NOMO-1 treated with dmso at 0.1 percent for 144 hours (cell line): Measurements from ENCODE around the gene RAP2A.

ENCODE experiments used
- DNase-seq: peaks from one replicate; lab custom pipeline; 2025; ENCODE audit not compliant: unreplicated experiment; lab: John Stamatoyannopoulos, UW

RAP2A gene

GRCh38 chr13:97446448-97446847 is 12.5 kb downstream of the RAP2A start:
- no peak for DNase-seq

DNA sequence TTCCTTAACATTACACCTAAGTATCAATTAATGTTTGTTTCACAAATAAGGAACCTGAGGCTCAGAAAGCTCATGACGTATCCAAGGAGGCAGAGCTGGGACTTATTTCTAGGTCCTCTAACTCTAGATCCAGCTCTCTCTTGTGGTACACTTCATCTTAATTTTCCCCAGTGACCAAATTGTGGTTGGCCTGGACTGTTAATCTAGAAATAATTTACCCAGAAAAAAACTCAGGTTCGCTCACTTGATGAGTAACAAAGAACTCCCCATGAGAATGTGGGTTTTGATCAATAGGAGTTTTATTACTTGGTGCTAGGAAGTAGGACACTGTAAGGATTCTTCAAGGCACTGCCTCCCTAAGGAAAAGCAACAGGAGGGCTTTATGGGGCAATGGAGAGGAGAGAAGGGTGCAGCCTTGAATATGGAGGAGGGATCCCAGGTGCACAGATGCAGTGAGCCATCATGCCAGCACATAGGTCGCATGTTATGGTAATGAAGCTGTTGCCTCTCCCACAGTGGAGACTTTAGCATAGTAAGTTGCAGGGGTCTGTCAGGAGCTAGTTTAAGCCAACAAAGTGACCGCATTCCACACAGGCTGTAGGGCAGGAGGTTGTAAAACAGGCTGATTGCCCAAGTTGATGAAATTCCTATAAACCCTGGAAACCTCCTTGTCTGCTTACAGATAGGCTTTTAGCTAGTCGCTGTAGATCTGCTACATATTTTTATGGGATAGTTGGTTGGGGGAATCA is 14.7 kb downstream of the RAP2A start:
- DNase-seq: no peak

DNA sequence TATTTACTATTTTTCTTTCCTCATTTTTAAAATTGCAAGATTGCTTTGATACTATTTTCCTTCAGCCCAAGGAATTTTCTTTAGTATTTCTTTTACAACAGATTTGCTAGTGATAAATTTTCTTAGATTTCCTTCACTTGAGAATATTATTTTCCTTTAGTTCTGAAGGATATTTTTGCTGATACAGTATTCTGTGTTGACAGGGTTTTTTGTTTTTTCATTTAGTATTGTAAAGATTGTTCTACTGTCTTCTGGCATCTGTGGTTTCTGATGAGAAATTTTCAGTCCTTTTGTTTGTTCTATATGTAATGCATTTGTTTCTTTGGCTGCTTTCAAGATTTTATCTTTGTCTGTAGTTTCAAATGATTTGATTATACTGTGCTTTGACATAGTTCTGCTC is 20.7 kb downstream of the RAP2A start:
- DNase-seq: no peak

- DNase-seq: no peak
Observed at GRCh38 chr13:97456047-97456446, 22.1 kb downstream of the RAP2A start.

DNA sequence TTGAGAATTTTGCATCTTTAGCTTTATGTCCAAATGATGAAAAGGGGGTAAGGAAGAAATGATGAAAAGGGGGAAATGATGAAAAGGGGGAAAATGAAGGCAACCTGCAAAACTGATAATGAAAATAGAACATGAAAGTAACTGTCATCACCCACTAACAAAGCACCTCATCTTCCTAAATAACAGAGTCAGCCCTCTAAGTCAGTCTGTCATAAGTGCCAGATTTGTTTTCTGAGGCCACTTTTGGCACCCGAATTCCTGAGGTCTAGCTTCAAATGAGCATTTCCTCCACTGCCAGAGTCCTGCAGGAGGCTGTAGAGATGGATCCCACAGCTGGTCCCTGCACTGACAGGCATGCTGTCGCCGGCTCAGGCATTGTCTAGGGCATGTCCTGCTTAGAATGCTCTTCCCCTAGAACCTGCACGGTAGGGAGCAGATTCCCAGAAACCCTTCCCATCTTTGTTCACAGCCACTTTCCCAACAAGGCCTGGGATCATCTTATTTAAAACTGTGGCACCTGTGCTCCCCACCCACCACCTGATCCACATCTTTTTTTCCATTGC is 25.3 kb downstream of the RAP2A start:
- no peak for DNase-seq

DNA sequence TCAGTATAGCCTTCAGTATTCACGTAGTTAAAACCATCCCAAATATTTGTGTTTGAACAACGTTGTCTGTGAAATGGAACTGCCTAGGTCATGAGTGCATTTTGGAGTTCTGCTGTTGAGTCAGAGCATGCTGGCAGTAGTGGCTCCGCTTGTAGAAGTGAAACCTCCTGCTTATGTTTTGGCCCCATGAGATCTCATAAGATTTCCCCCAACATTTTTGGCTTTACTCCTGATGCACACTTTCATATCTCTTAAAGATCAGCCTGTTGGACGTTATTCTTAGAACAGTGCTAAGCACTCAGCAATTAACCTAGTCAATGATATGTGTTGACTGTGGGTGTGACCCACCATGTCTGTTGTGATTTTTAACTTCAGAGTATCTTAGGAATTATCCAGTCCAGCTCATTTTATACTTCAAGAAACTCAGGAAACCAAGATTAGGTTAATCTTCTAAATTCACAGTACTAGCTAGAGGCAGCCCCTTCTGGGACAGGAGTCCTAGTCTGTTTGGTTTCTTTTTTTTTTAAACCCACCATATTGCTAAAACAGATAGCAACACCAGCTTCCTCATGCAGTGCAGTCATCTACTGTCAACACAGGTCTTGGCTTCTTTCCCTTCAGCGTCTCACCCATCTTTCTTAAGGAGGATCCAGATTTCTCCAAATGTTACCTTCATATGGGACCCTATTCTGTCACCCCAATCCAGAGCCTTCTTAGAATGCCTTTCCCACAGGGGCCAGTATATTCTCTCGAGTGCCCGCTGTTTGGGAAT is 26.2 kb downstream of the RAP2A start:
- DNase-seq: no peak

GRCh38 chr13:97460853-97461252 is 26.9 kb downstream of the RAP2A start:
- no peak for DNase-seq

- no peak for DNase-seq
Observed at GRCh38 chr13:97464561-97464960, 30.6 kb downstream of the RAP2A start.

DNA sequence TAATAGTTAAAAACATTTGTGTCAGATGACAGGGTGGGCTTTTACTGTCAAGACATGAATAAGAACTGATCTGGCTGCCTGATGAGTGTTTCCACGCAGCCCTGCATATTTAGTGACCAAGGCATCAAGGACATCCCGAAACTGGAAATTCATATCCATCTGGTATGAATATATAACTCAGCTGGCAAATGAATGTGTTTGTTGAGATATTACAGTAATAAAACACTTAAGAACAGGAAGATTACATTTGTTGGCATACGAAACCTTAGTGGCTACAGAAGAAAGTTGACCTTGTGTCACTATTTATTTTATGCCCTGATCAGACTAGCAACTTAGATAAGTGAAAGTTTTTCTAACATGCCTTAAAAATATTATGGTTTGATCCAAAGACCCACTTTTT is 32.8 kb downstream of the RAP2A start:
- no peak for DNase-seq

GRCh38 chr13:97468331-97468730 is 34.4 kb downstream of the RAP2A start:
- no peak for DNase-seq

DNA sequence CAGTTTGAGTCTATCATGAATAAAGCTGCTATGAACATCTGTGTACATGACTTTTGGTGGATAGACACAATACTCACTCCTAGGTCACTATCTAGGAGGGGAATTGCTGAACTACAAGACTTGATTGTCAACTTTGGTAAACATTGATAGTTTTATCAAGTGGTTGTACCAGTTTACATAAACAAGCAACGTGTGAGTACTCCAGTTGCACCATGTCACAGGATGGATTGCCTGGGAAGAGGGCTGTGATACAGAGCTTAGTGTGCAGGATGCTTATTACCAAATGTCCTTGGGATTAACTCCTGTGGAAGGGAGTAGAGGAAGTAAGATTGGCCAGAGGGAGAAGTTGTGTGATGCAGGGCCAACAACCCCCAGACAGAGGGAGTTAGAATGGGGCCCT is 37.7 kb downstream of the RAP2A start:
- no peak for DNase-seq

- DNase-seq: no peak
Observed at GRCh38 chr13:97474349-97474980, 40.5 kb downstream of the RAP2A start.

GRCh38 chr13:97475011-97475410 is 41.0 kb downstream of the RAP2A start:
- DNase-seq: no peak

GRCh38 chr13:97477844-97478243 is 43.9 kb downstream of the RAP2A start:
- DNase-seq: no peak

DNA sequence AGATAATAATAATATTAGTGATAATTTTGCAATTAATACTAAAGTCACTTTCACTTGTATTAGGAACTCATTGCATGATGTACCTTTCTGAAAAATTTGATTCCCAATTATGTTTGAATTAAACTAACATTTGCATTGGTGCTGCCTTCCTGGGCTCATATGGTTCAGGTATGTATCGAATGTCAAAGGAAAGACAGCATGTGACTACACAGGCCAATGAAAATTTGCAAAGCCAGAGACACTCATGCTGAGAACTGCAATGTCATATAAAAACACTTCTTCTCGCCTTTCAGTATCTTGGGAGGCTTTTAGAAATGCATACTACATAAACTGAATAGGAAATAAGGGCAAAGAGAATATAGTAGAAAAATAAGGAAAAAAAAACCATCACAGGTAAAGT is 44.3 kb downstream of the RAP2A start:
- DNase-seq: no peak

- no peak for DNase-seq
Observed at GRCh38 chr13:97483465-97483864, 49.5 kb downstream of the RAP2A start.

DNA sequence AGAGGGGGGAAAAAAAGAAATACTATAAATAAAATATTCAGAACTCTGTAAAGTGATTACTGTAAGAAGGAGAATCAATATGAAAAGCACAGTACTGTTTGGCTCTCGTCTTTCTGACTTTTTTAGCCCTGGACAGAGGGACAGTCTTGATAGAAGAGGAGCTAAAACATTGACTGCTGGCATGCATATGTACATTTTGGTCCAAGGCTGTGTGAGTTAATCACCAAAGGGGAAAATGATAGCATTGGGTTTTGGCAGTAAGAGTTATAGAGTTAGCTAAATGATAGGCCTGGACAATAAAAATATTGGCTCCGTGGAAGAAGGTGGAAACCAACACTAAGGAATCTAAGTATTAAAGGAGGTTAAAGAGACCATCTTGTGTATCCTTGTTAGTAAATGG is 50.3 kb downstream of the RAP2A start:
- DNase-seq: no peak

DNA sequence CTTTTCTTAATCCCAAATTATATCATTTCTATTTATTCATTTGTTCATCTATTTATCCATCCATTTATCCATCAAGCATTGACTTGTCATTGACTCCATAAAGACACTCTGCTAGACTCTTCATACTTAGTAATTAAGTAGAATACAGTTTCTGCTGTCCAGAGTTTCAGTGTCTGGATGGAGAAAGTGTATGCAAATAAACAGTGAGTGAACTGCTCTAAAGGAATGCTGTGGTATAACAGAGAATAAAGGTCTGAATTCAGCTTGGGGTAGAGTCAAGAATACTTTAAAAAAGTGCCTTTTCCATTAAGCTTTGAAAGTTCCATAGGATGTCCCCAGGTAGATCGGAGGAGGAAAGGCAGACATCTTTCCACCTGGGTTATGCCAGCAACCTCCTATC is 51.4 kb downstream of the RAP2A start:
- no peak for DNase-seq

DNA sequence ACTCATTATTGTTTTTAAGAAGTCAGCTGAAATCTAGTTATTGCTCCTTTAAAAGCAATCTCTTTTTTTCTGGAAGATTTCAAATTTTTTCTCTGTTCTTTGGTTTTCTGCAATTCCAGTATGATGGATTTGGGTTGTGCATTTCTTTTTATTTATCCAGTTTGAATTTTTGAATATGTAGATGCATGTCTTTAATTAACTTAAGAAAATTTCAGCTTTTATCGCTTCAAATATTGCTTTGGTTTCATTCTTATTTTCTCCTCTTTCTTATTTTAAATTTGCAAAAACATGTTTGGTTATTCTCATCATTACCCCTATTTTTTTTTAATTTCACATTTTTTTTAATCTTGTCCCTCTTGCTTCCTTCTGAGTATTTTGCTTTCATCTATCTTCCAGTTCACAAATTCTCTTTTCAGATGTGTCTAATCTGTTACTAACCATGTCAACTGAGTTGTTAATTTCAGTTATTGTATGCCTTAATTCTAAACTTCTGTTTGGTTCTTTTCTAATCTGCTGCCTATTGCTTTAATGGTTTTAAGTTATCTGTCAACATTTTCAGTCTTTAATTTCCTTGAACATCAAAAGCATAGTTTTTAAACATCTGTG is 56.8 kb downstream of the RAP2A start:
- no peak for DNase-seq

DNA sequence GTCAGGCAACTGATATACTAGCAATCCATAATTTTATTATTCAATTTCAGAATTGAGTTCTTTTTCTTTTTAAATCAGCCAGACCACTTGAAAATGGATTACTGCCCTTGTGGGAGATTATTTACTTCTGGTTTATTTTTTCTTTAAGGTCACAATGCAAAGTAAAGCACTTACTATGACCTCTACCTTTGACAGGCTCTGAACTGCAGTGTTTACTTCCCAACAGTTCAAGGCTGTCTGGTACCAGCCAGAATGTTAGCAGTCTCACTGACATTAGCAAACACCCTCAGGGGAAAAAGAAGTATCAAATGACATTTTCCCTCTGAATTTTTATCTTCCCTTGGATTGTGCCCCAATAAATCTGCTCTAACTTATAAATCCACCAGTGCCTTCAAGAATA is 57.5 kb downstream of the RAP2A start:
- no peak for DNase-seq

- DNase-seq: no peak
Observed at GRCh38 chr13:97492257-97492656, 58.3 kb downstream of the RAP2A start.
